Breast epithelium (tissue), 4 donors: ENCODE measurements around the gene SLC7A9. TPM values are rescaled to one million over a fixed set of nuclear protein-coding genes. Genes with fewer than 3 reads are reported as not detected.

Experiments used
- DNase-seq, 2 donors: peaks; one replicate each; pipeline ENCODE4 v3.0.0-alpha.2; 2019; ENCODE audit warnings: low spot score in 2 of 2
- H3K27ac ChIP-seq, 2 donors: fragments of 200-600 bp; sonication (generic) in 1 of 2; one replicate each; pipeline ENCODE4 v1.5.1; 2016 to 2019; ENCODE audit warnings: mild to moderate bottlenecking in 1 of 2
- H3K27me3 ChIP-seq, 2 donors: fragments of 200-600 bp; sonication (generic) in 1 of 2; one replicate each; pipeline versions ENCODE4 v1.5.1 to v1.6.0; 2017 to 2019; ENCODE audit warnings: control low read depth in 1 of 2, mild to moderate bottlenecking in 1 of 2
- H3K36me3 ChIP-seq: fragments of 200-600 bp; one replicate; pipeline ENCODE4 v1.5.1; 2019
- H3K4me1 ChIP-seq, 2 donors: fragments of 200-600 bp; sonication (generic); one replicate each; pipeline ENCODE4 v1.5.1; 2016 to 2019; ENCODE audit warnings: control low read depth in 1 of 2
- H3K4me3 ChIP-seq, 3 donors: fragments of 200-600 bp; sonication (generic); 1 replicate in 2 of 3; 2 replicates in 1 of 3; pipeline ENCODE4 v1.5.1; 2016 to 2019; ENCODE audit warnings: mild to moderate bottlenecking in 3 of 3, moderate library complexity in 2 of 3
- H3K9me3 ChIP-seq, 2 donors: fragments of 200-600 bp; sonication (generic) in 1 of 2; one replicate each; pipeline ENCODE4 v1.5.1; 2016 to 2019; ENCODE audit warnings: control low read depth in 1 of 2
- POLR2A ChIP-seq: fragments of 450-650 bp; IDR thresholded peaks from one replicate; pipeline ENCODE4 v1.6.1; 2016; ENCODE audit warnings: antibody characterized with exemption, mild to moderate bottlenecking, moderate library complexity
- POLR2AphosphoS5 ChIP-seq, 3 donors: sonication (generic); formaldehyde crosslinking; IDR thresholded peaks; one replicate each; pipeline ENCODE4 v1.6.1; 2017; ENCODE audit warnings: antibody characterized with exemption in 3 of 3
- intact Hi-C: fragments of 100-400 bp; cut with DNase I; formaldehyde crosslinking; loops from one replicate; pipeline ENCODE4 v1.15.1; 2023; ENCODE audit warnings: low total_unique reads
- total RNA-seq, 3 donors: library from RNA; depleted of rRNA; stranded (reverse); fragments of >200 nt; gene quantifications; one replicate each; pipeline ENCODE4 v1.1.0, GENCODE V29; 2016
- TF ChIP-seq, protein P1 (sequence below), 3 donors: fragments of 450-650 bp; IDR thresholded peaks; one replicate each; pipeline ENCODE4 v1.5.1; 2016 to 2017; ENCODE audit warnings: antibody characterized with exemption in 3 of 3, mild to moderate bottlenecking in 3 of 3, moderate library complexity in 3 of 3

The SLC7A9 gene
- total RNA-seq, 3 donors from 2014 or later: 0.29 to 0.48 (median 0.33) TPM

DNA sequence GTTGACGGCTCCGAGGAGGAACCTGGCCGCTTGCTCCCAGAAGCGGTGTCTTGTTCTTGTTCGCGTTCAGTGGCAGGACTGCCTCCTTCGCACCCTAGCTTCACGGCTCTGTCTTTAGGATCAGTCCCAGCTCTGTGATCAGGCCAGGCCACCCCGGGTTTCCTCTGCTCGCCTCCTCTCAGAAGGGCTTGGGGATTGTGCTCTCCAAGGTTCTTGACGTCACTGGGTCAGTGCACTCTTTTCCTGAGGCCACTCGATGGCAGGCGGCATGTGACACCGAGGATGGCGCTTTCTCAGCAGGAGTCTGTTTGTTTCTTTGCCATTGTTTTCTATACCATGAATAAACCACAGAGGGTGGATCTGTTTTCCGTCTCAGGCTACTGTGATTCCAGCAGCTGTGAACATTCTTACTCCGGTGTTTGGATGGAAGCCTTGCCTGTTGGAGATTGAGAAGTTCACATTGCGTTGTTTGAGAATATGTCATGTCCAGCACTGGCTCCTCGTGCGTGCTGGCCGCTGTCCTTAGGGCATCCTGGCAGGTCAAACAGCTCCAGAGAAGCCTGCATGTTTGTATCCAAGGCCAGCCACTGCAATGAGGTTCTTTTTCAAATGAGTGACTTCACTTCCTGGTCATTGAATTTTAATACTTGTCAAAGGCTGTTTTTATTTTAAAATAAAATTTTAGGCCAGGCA, 44.5 kb downstream of the SLC7A9 start:
- intact Hi-C loops: no loop called here
- no peaks in the 10 kb centered on the region for H3K27me3 ChIP-seq
- no peak overlapping the region for H3K27ac ChIP-seq
- TF ChIP-seq POLR2A (no peak), POLR2AphosphoS5 (IDR thresholded peaks at IDR 0.05) (no peak)
- TF ChIP-seq, protein P1, sequence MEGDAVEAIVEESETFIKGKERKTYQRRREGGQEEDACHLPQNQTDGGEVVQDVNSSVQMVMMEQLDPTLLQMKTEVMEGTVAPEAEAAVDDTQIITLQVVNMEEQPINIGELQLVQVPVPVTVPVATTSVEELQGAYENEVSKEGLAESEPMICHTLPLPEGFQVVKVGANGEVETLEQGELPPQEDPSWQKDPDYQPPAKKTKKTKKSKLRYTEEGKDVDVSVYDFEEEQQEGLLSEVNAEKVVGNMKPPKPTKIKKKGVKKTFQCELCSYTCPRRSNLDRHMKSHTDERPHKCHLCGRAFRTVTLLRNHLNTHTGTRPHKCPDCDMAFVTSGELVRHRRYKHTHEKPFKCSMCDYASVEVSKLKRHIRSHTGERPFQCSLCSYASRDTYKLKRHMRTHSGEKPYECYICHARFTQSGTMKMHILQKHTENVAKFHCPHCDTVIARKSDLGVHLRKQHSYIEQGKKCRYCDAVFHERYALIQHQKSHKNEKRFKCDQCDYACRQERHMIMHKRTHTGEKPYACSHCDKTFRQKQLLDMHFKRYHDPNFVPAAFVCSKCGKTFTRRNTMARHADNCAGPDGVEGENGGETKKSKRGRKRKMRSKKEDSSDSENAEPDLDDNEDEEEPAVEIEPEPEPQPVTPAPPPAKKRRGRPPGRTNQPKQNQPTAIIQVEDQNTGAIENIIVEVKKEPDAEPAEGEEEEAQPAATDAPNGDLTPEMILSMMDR (IDR thresholded peaks at IDR 0.05): no peak
- H3K36me3 ChIP-seq: no peaks in the 10 kb centered on the region
- no peaks in the 10 kb centered on the region for H3K9me3 ChIP-seq
- DNase-seq: no peak
- no peak overlapping the region for H3K4me3 ChIP-seq
- no peaks in the 10 kb centered on the region for H3K4me1 ChIP-seq

DNA sequence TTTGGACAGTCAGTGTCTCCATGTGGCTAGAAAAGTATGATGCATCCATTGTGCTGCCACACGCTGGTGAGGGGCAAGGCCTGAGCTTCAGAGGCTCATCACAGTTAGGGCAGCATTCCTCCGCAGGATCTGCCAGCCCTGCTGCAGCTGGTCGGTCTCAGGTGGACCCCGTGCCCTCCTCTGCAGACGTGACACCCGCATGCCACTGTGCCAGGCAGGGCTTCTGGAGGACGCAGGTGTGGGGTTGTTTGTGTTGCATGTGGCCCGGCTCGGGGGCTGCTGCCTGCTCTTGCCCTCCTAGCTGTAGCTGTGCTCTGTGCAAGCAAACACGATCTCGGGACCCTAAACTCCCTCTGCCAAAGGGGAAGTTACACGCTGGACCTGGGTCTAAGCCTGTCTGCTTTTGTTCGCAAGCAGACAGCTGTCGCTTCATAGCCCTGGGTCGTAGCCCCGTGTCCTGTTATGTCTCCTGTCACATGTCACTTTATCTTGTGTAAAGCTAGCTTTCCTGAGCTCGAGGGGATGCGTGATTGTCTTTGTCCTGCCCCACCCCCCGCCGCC, 45.3 kb downstream of the SLC7A9 start:
- Histone ChIP-seq H3K4me1 (no peaks in the 10 kb centered on the region), H3K36me3 (no peaks in the 10 kb centered on the region), H3K27ac (no peak overlapping the region), H3K27me3 (no peaks in the 10 kb centered on the region), H3K4me3 (no peak overlapping the region), H3K9me3 (no peaks in the 10 kb centered on the region)
- intact Hi-C loops: no loop called here
- TF ChIP-seq POLR2A (no peak), POLR2AphosphoS5 (IDR thresholded peaks at IDR 0.05) (no peak)
- TF ChIP-seq, protein P1 (IDR thresholded peaks at IDR 0.05): no peak
- DNase-seq: no peak

DNA sequence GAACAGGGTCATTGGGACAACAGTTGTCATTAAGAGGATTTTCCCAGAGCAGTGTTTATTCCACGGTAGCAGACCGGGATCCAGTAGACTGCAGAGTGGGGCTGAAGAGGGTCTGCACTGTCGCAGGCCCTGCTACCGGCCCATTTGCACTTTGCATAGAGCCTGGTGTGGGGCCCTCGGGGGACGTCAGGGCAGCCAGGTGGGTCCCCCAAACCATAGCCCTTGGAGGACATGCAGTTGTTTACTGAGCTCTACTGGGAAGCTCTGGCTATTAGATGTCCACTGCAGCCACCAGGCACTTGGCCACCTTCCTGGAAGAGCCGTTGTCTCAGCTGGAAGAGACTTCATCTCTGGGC, 45.8 kb downstream of the SLC7A9 start:
- Histone ChIP-seq H3K4me1 (no peaks in the 10 kb centered on the region), H3K36me3 (no peaks in the 10 kb centered on the region), H3K27me3 (no peaks in the 10 kb centered on the region), H3K27ac (no peak overlapping the region), H3K9me3 (no peaks in the 10 kb centered on the region), H3K4me3 (no peak overlapping the region)
- no peak for TF ChIP-seq POLR2AphosphoS5 (IDR thresholded peaks at IDR 0.05)
- TF ChIP-seq POLR2A: no peak
- TF ChIP-seq, protein P1 (IDR thresholded peaks at IDR 0.05): no peak
- intact Hi-C loops: no loop called here
- no peak for DNase-seq

DNA sequence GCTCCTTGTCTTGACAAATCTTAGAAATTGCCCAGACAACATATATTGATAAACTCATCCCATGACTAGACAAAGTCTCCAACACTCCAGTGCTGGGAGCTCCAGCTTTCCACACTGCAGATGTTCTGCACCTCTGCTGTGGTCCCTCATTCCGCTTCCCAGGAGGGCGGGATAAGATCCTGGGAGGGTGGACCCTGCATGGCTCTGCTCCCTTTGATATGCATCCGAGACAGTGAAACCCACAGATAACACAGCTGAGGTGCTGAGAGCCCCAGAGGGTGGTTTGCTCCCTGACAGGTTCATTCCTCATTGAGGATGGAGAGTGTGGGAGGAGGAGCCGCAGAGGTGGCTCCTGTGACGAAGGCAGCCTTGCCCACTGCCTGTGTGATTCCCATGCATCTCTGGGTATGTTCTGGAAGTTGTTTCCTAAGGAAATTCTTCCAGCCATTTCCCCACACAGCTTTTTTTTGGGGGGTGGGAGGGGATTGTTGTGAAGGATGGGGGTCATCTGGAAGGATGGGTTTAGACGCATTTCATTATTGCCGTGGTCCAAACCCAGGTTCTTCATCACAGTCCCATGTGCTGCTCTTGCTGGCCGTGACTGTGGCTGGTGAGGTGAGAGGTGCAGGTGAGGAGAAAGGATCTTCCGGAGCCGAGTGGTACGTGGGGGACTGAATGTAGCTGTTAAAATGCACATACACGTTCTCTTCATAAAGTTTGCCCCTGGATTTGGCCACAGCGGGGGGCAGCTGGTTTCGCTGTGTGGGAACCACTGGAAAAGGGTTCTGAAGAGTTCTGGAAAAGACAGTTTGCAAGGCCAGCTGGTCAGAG, 46.4 kb downstream of the SLC7A9 start:
- no peaks in the 10 kb centered on the region for H3K4me1 ChIP-seq
- TF ChIP-seq POLR2AphosphoS5 (IDR thresholded peaks at IDR 0.05): no peak
- TF ChIP-seq, protein P1 (IDR thresholded peaks at IDR 0.05): no peak
- TF ChIP-seq POLR2A: no peak
- H3K27ac ChIP-seq: no peak overlapping the region
- intact Hi-C loops: no loop called here
- no peak for DNase-seq
- H3K27me3 ChIP-seq: no peaks in the 10 kb centered on the region
- no peaks in the 10 kb centered on the region for H3K36me3 ChIP-seq
- no peak overlapping the region for H3K4me3 ChIP-seq
- no peaks in the 10 kb centered on the region for H3K9me3 ChIP-seq
